IMR-90 (cell line): ENCODE results near the gene WWP2. TPM values are rescaled to one million over a fixed set of nuclear protein-coding genes. Genes with fewer than 3 reads are reported as not detected.
A peak's percentile ranks its signal among the peaks of the same experiment; 100 is the strongest.

Experiments
- ATAC-seq: fragments of 200-7000 bp; cut with Tn5 transposase; 2 replicates; pipeline ENCODE4 v1.9.1; 2020; ENCODE audit warnings: low read depth, mild to moderate bottlenecking, moderate library complexity
- BruUV-seq: library from RNA; stranded (reverse); fragments of 400-500 nt; replicated peaks from 2 replicates; lab custom pipeline; 2021; lab: Mats Ljungman, UMichigan
- CTCF ChIA-PET: fragments of 300-600 bp; formaldehyde crosslinking; extraction: SDS; loops from one replicate; lab custom pipeline; 2021; ENCODE audit warnings: antibody characterized with exemption; lab: Yijun Ruan, JAX
- POLR2A ChIA-PET: fragments of 300-600 bp; sonication (Branson Sonifier 250); formaldehyde crosslinking; loops from one replicate; lab custom pipeline; 2022; ENCODE audit warnings: antibody characterized with exemption; ENCODE audit not compliant: unreplicated experiment; lab: Charles Lee
- DNase-seq: peaks from one replicate; pipeline ENCODE4 v3.0.0; 2013
- H2AFZ ChIP-seq: replicated peaks from 2 replicates; pipeline ENCODE3; 2013; ENCODE audit warnings: low read length, mild to moderate bottlenecking; ENCODE audit not compliant: poor library complexity
- H2AK5ac ChIP-seq: 2 replicates; pipeline ENCODE4 v1.6.1; 2013; ENCODE audit warnings: low read depth, low read length, inconsistent platforms
- H2AK9ac ChIP-seq: replicated peaks from 2 replicates; pipeline ENCODE3; 2013; ENCODE audit warnings: mild to moderate bottlenecking, low read depth, low read length, moderate library complexity; ENCODE audit not compliant: poor library complexity
- H2BK120ac ChIP-seq: 2 replicates; pipeline ENCODE4 v1.6.1; 2013; ENCODE audit warnings: low read depth, low read length, inconsistent platforms
- H2BK15ac ChIP-seq: 3 replicates; pipeline ENCODE4 v1.6.1; 2013; ENCODE audit warnings: low read depth, low read length, inconsistent platforms
- H2BK20ac ChIP-seq: 2 replicates; pipeline ENCODE4 v1.6.1; 2013; ENCODE audit warnings: low read depth, mild to moderate bottlenecking, inconsistent platforms, low read length, moderate library complexity
- H2BK5ac ChIP-seq: 2 replicates; pipeline ENCODE4 v1.6.1; 2013; ENCODE audit warnings: mild to moderate bottlenecking, low read depth, low read length, inconsistent platforms; ENCODE audit not compliant: poor library complexity, severe bottlenecking
- H3K14ac ChIP-seq: replicated peaks from 2 replicates; pipeline ENCODE4 v1.6.1; 2013; ENCODE audit warnings: low read depth, low read length, inconsistent platforms
- H3K18ac ChIP-seq: 2 replicates; pipeline ENCODE4 v1.6.1; 2013; ENCODE audit warnings: low read depth, low read length, control low read depth
- H3K23ac ChIP-seq: 2 replicates; pipeline ENCODE4 v1.6.1; 2013; ENCODE audit warnings: low read depth, low read length, inconsistent platforms
- H3K27ac ChIP-seq: 2 replicates; pipeline ENCODE4 v1.5.1; 2013; ENCODE audit warnings: mild to moderate bottlenecking, control low read depth, low read length; ENCODE audit not compliant: insufficient read depth
- H3K27me3 ChIP-seq: 2 replicates; pipeline ENCODE4 v1.6.1; 2013; ENCODE audit warnings: low read length; ENCODE audit not compliant: control insufficient read depth, insufficient read depth
- H3K36me3 ChIP-seq: 2 replicates; pipeline ENCODE4 v1.6.1; 2013; ENCODE audit warnings: low read length, mixed read lengths; ENCODE audit not compliant: control insufficient read depth, insufficient read depth
- H3K4ac ChIP-seq: 2 replicates; pipeline ENCODE4 v1.6.1; 2013; ENCODE audit warnings: low read depth, low read length, inconsistent platforms
- H3K4me1 ChIP-seq: 2 replicates; pipeline ENCODE4 v1.6.1; 2013; ENCODE audit warnings: low read length, mixed read lengths; ENCODE audit not compliant: control insufficient read depth, insufficient read depth
- H3K4me2 ChIP-seq: 2 replicates; pipeline ENCODE4 v1.6.1; 2013; ENCODE audit warnings: low read depth, mild to moderate bottlenecking, control low read depth, low read length, moderate library complexity
- H3K4me3 ChIP-seq: 2 replicates; pipeline ENCODE4 v1.5.1; 2013; ENCODE audit warnings: low read depth, mild to moderate bottlenecking, control low read depth, low read length, moderate library complexity; ENCODE audit not compliant: insufficient read depth
- H3K56ac ChIP-seq: 2 replicates; pipeline ENCODE4 v1.6.1; 2013; ENCODE audit warnings: low read length, inconsistent platforms; ENCODE audit not compliant: insufficient read depth; ENCODE audit errors: extremely low read depth
- H3K79me1 ChIP-seq, 2 experiments: 2 replicates each; pipeline ENCODE4 v1.6.1; 2013; ENCODE audit warnings: low read length in 2 of 2, inconsistent platforms in 1 of 2, low read depth in 1 of 2
- H3K9ac ChIP-seq: 2 replicates; pipeline ENCODE4 v1.6.1; 2013; ENCODE audit warnings: low read depth, low read length, control low read depth
- H3K9me1 ChIP-seq: 2 replicates; pipeline ENCODE4 v1.6.1; 2013; ENCODE audit warnings: low read length, inconsistent platforms; ENCODE audit not compliant: insufficient read depth
- H3K9me3 ChIP-seq: 2 replicates; pipeline ENCODE4 v1.6.1; 2013; ENCODE audit warnings: low read length; ENCODE audit not compliant: control insufficient read depth, insufficient read depth
- H4K20me1 ChIP-seq: 2 replicates; pipeline ENCODE4 v1.6.1; 2013; ENCODE audit warnings: low read length, inconsistent platforms; ENCODE audit not compliant: insufficient read depth
- H4K5ac ChIP-seq: 2 replicates; pipeline ENCODE4 v1.6.1; 2013; ENCODE audit warnings: mild to moderate bottlenecking, low read depth, low read length, control low read depth
- H4K8ac ChIP-seq, 2 experiments: 2 replicates each; pipeline ENCODE4 v1.6.1; 2013; ENCODE audit warnings: low read depth in 2 of 2, low read length in 2 of 2, control low read depth in 1 of 2, inconsistent platforms in 1 of 2
- H4K91ac ChIP-seq: 2 replicates; pipeline ENCODE4 v1.6.1; 2013; ENCODE audit warnings: low read depth, low read length, inconsistent platforms; ENCODE audit not compliant: insufficient read depth
- MAFK ChIP-seq: IDR thresholded peaks from 2 replicates; pipeline ENCODE4 v1.6.1; 2012; ENCODE audit warnings: low read depth, low read length, improper control_type of control experiment
- MXI1 ChIP-seq: IDR thresholded peaks from 2 replicates; pipeline ENCODE4 v1.6.1; 2012; ENCODE audit warnings: low read depth, mild to moderate bottlenecking, low read length, moderate library complexity, borderline replicate concordance
- POLR2A ChIP-seq: IDR thresholded peaks from 2 replicates; pipeline ENCODE4 v1.6.1; 2012; ENCODE audit warnings: mild to moderate bottlenecking, low read depth, low read length
- RAD21 ChIP-seq: IDR thresholded peaks from 2 replicates; pipeline ENCODE4 v1.6.1; 2012; ENCODE audit warnings: low read length, improper control_type of control experiment
- SMC3 ChIP-seq: fragments of 150-350 bp; IDR thresholded peaks from 2 replicates; pipeline ENCODE4 v1.6.1; 2016; ENCODE audit warnings: low read depth, mild to moderate bottlenecking, antibody characterized with exemption, low read length, moderate library complexity
- WGBS, 2 experiments: methylation state at CpG; one replicate each; pipeline versions ENCODE4 v1.1.5 to v1.1.7; 2013; ENCODE audit warnings: missing lambda C conversion rate in 2 of 2; ENCODE audit not compliant: insufficient read length in 1 of 2; ENCODE audit errors: extremely low coverage in 2 of 2; 5-methylcytosine and 5-hydroxymethylcytosine counted together
- dilution Hi-C: fragments of 300-500 bp; cut with HindIII; formaldehyde crosslinking; loops from one replicate; pipeline ENCODE4 v1.14.3; 2018; ENCODE audit warnings: low sequenced_read_pairs; ENCODE audit not compliant: unreplicated experiment
- in situ Hi-C: fragments of 300-500 bp; cut with MboI; formaldehyde crosslinking; loops from 3 replicates; pipeline ENCODE4 v1.14.3; 2019; ENCODE audit warnings: low sequenced_read_pairs, inconsistent platforms, mixed read lengths
- intact Hi-C: fragments of 100-400 bp; cut with micrococcal nuclease; formaldehyde crosslinking; loops from 2 replicates; pipeline ENCODE4 v1.10.0; 2022
- polyA plus RNA-seq, 3 experiments: library from polyadenylated mRNA; depleted of rRNA; stranded (reverse); fragments of >200 nt; gene quantifications; 2 replicates each; pipeline ENCODE4 v1.2.3, GENCODE V29; 2012; ENCODE audit warnings: low replicate concordance in 1 of 3
- total RNA-seq: library from RNA; depleted of rRNA; stranded (reverse); fragments of >200 nt; gene quantifications from 2 replicates; pipeline ENCODE4 v1.2.3, GENCODE V29; 2012
- TF ChIP-seq, protein P1 (sequence below): conservative IDR thresholded peaks from 2 replicates; pipeline ENCODE4 v1.5.1; 2012; ENCODE audit warnings: mild to moderate bottlenecking, low read depth, low read length, improper control_type of control experiment

The WWP2 gene
- total and polyA plus RNA-seq, 2 of the 4 experiments (the other 2 are of a cell fraction) = 12.7 to 13.7 TPM

GRCh38 chr16:69796285-69797118 is 34.4 kb downstream of the WWP2 start:
- H2BK20ac ChIP-seq = 0 out of 2 replicates have a peak overlapping the region, but pooled peaks have one; percentile 3
- CTCF ChIA-PET = interaction anchor here (1.0 to 2.6 kb wide), 4 partner anchors 52 to 145 kb away, joined by 3 to 21 read pairs (median 4); no protein-coding TSS in a partner anchor
- DNase-seq (peak; percentile 77), ATAC-seq (peak; percentile 94)
- peaks cover 12% of the 10 kb centered on the region; the same call in 1 of the 2 replicates for H3K9me1 ChIP-seq
- H3K9me3 ChIP-seq = no peaks in the 10 kb centered on the region
- peak overlapping the region; percentile 6; the same call in 1 of the 2 replicates for H3K4ac ChIP-seq
- whole genome bisulfite sequencing, 2 experiments = 37% methylated on average over 12 of the region's 19 CpGs; no CpG with 5 or more reads in 1 of the 2 experiments
- no peak overlapping the region for H4K91ac ChIP-seq
- H2BK5ac ChIP-seq = no peak overlapping the region
- intact Hi-C loops = loop anchor here (1.0 kb wide), 1 partner anchor 134 kb away; no protein-coding TSS in a partner anchor
- H3K79me1 ChIP-seq = peaks cover 6 to 11% of the 10 kb centered on the region in 2 experiments; a peak in 2 of 4 replicates
- H3K18ac ChIP-seq = no peak overlapping the region
- no peak overlapping the region for H3K56ac ChIP-seq
- H3K4me2 ChIP-seq = no peak overlapping the region
- H2BK15ac ChIP-seq = no peak overlapping the region
- no peak overlapping the region for H3K4me3 ChIP-seq
- no peak overlapping the region for H2BK120ac ChIP-seq
- no peak overlapping the region for H3K23ac ChIP-seq
- TF ChIP-seq RAD21 (peak; percentile 96), MXI1 (no peak), POLR2A (no peak), SMC3 (peak; percentile 96), MAFK (no peak)
- TF ChIP-seq, protein P1, sequence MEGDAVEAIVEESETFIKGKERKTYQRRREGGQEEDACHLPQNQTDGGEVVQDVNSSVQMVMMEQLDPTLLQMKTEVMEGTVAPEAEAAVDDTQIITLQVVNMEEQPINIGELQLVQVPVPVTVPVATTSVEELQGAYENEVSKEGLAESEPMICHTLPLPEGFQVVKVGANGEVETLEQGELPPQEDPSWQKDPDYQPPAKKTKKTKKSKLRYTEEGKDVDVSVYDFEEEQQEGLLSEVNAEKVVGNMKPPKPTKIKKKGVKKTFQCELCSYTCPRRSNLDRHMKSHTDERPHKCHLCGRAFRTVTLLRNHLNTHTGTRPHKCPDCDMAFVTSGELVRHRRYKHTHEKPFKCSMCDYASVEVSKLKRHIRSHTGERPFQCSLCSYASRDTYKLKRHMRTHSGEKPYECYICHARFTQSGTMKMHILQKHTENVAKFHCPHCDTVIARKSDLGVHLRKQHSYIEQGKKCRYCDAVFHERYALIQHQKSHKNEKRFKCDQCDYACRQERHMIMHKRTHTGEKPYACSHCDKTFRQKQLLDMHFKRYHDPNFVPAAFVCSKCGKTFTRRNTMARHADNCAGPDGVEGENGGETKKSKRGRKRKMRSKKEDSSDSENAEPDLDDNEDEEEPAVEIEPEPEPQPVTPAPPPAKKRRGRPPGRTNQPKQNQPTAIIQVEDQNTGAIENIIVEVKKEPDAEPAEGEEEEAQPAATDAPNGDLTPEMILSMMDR = peak; percentile 94
- in situ Hi-C loops = loop anchor here (5.0 kb wide), 1 partner anchor 136 kb away; no protein-coding TSS in a partner anchor
- no peaks in the 10 kb centered on the region for H3K27me3 ChIP-seq
- peak overlapping the region; percentile 48; the same call in 1 of the 2 replicates for H2AK5ac ChIP-seq
- POLR2A ChIA-PET = no interaction called here
- H4K20me1 ChIP-seq = no peaks in the 10 kb centered on the region
- H3K36me3 ChIP-seq = peaks cover 2% of the 10 kb centered on the region
- no peak overlapping the region for H3K27ac ChIP-seq
- H3K4me1 ChIP-seq = peaks cover 10% of the 10 kb centered on the region
- dilution Hi-C loops = no loop called here
- no peak overlapping the region for H2AK9ac ChIP-seq
- H4K8ac ChIP-seq = no peak overlapping the region
- BruUV-seq = no TSS peak
- no peak overlapping the region for H4K5ac ChIP-seq
- H3K9ac ChIP-seq = no peak overlapping the region
- 0 out of 2 replicates have a peak overlapping the region, but pooled peaks have one; percentile 5 for H3K14ac ChIP-seq
- no peak overlapping the region for H2AFZ ChIP-seq
